Adipocyte (in vitro differentiated cells): Measurements from ENCODE around the gene STOX1.
"Not testable (repeated sequence)": the region's sequence is repeated elsewhere in the genome, so short reads cannot be mapped to it uniquely, and the experiment has no call there.

Source experiments
- DNase-seq: peaks from one replicate; pipeline ENCODE4 v3.0.0-alpha.2; 2015; ENCODE audit warnings: low read depth
- H3K27me3 ChIP-seq: replicated peaks from 2 replicates; pipeline ENCODE4 v1.7.0; 2013; ENCODE audit warnings: mild to moderate bottlenecking, low read length, moderate library complexity; ENCODE audit not compliant: control insufficient read depth, insufficient read depth
- H3K36me3 ChIP-seq: 2 replicates; pipeline ENCODE4 v1.7.0; 2013; ENCODE audit warnings: low read length, mild to moderate bottlenecking, moderate library complexity; ENCODE audit not compliant: control insufficient read depth, insufficient read depth, severe bottlenecking
- H3K4me1 ChIP-seq: 2 replicates; pipeline ENCODE4 v1.7.0; 2013; ENCODE audit warnings: mild to moderate bottlenecking, low read length, moderate library complexity; ENCODE audit not compliant: control insufficient read depth, insufficient read depth
- H3K4me3 ChIP-seq: 2 replicates; pipeline ENCODE4 v1.7.0; 2013; ENCODE audit warnings: mild to moderate bottlenecking, low read length, moderate library complexity
- H3K9ac ChIP-seq: 2 replicates; pipeline ENCODE4 v1.7.0; 2013; ENCODE audit warnings: mild to moderate bottlenecking, low read length, moderate library complexity
- H3K9me3 ChIP-seq: 2 replicates; pipeline ENCODE4 v1.7.0; 2013; ENCODE audit warnings: mild to moderate bottlenecking, low read length, moderate library complexity; ENCODE audit not compliant: control insufficient read depth

The STOX1 gene

DNA sequence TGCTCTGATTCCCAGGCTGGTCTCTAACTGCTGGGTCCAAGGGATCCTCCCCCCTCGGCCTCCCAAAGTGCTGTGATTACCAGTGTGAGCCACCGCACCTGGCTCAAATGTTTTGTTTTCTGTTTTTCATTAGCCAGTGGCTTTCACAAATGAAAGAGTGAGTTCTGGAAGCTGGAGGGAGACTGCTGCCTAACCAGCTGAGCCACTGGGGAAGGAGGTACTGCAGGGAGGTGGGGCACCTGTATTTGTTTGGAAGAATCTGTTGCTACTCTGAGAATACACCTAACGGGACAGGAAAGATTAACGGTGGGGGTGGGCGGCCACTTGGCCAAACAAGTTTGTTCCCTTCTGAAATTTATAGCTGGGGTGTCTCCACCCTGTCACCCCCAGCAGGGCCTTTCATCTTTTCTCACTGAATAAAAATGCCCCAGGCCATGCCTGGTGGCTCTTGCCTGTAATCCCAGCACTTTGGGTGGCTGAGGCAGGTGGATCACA, 4.7 kb downstream of the STOX1 start:
- H3K36me3 ChIP-seq, result no peaks in the 10 kb centered on the region
- peaks cover 18% of the 10 kb centered on the region for H3K27me3 ChIP-seq
- peaks cover 3% of the 10 kb centered on the region for H3K9me3 ChIP-seq
- H3K4me3 ChIP-seq, result no peak overlapping the region
- H3K4me1 ChIP-seq, result no peaks in the 10 kb centered on the region
- no peak for DNase-seq
- no peak overlapping the region for H3K9ac ChIP-seq

GRCh38 chr10:68832601-68833000, 5.3 kb downstream of the STOX1 start:
- Histone ChIP-seq H3K4me3 (no peak overlapping the region), H3K9ac (no peak overlapping the region), H3K9me3 (peaks cover 3% of the 10 kb centered on the region), H3K27me3 (peaks cover 18% of the 10 kb centered on the region), H3K4me1 (no peaks in the 10 kb centered on the region), H3K36me3 (no peaks in the 10 kb centered on the region)
- no peak for DNase-seq

GRCh38 chr10:68837626-68838322, 10.4 kb downstream of the STOX1 start:
- H3K4me1 ChIP-seq, result no peaks in the 10 kb centered on the region
- H3K27me3 ChIP-seq, result peaks cover 7% of the 10 kb centered on the region
- no peak overlapping the region for H3K4me3 ChIP-seq
- H3K9me3 ChIP-seq, result peaks cover 3% of the 10 kb centered on the region
- H3K9ac ChIP-seq, result no peak overlapping the region
- no peak for DNase-seq
- H3K36me3 ChIP-seq, result no peaks in the 10 kb centered on the region

DNA sequence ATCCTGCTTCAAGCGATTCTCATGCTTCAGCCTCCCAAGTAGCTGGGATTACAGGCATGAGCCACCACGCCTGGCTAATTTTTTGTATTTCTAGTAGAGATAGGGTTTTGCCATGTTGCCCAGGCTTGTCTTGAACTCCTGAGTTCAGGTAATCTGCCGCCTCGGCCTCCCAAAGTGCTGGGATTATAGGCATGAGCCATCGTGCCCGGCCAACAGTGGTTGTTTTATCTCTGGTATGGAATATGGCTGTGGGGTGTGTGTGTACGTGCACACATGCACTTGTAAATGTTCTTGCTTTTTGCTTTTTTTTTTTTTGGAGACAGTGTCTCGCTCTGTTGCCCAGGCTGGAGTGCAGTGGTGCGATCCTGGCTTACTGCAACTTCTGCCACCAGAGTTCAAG, 13.3 kb downstream of the STOX1 start:
- not testable (repeated sequence) for DNase-seq, H3K9ac ChIP-seq

DNA sequence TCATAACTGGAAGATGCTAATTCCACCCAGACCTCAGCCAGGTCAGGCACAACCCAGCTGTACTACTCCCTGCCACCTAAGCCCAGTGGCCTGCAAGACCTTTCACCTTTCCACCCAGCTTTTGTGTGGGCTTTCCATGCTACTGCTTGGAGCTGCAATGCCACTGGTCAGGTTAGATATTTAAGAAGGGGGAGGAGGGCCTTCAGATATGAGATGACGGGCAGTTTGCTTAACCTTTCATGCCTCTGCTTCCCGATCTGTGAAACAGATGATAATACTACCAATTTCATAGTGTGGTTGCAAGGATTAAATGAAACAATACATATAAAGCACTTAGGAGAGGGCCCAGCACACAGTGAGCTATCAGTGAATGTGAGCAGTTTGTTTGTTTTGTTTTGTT, 20.9 kb downstream of the STOX1 start:
- Histone ChIP-seq H3K27me3 (no peaks in the 10 kb centered on the region), H3K9me3 (no peaks in the 10 kb centered on the region), H3K9ac (no peak overlapping the region), H3K4me1 (no peaks in the 10 kb centered on the region), H3K4me3 (no peak overlapping the region), H3K36me3 (no peaks in the 10 kb centered on the region)
- DNase-seq, result no peak

More for the DNA sequence above, 13.3 kb downstream of the STOX1 start:
- H3K36me3 ChIP-seq, H3K4me3 ChIP-seq, H3K27me3 ChIP-seq, H3K4me1 ChIP-seq, H3K9me3 ChIP-seq: not testable (repeated sequence)

DNA sequence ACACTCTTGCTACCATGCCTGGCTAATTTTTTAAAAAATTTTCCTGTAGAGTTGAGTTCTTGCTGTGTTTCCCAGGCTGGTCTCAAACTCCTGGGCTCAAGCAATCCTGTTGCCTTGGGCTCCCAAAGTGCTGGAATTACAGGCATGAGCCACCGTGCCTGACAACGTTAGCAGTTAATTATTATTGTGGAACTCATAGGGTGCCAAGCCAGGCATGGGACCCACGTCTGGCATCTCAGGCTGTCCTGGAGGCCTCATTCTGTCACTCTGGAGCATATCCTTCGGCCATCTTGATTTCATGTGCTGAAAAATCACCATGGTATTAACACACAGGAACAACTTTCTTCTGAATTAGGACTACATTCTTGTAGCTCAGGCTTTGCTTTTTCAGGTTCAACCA, 21.5 kb downstream of the STOX1 start:
- Histone ChIP-seq H3K9ac (no peak overlapping the region), H3K27me3 (no peaks in the 10 kb centered on the region), H3K9me3 (no peaks in the 10 kb centered on the region), H3K4me3 (no peak overlapping the region), H3K36me3 (no peaks in the 10 kb centered on the region), H3K4me1 (no peaks in the 10 kb centered on the region)
- no peak for DNase-seq

DNA sequence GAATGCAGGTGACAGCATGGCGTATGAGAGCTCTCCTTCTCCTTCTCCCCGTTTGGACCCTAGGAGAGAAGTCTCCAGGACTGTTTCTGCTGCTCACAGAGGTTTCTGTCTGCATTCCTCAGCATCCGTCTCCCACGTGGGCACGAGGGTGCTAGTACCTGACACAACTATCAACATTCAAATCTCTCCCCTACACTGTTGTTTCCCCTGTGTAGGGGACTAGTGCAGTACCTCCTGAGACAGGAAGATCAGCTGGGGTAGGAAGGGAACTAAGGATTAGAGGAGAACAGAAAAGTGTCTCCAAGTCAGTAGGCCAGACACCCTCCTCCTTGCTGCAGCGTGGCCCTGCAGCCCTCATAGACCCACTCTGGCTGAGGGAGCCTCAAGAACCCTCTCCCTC, 29.0 kb downstream of the STOX1 start:
- Histone ChIP-seq H3K9me3 (peaks cover 10% of the 10 kb centered on the region), H3K27me3 (peaks cover 8% of the 10 kb centered on the region), H3K36me3 (no peaks in the 10 kb centered on the region), H3K4me1 (no peaks in the 10 kb centered on the region), H3K9ac (no peak overlapping the region), H3K4me3 (no peak overlapping the region)
- DNase-seq, result no peak

GRCh38 chr10:68857005-68857404, 29.7 kb downstream of the STOX1 start:
- peaks cover 8% of the 10 kb centered on the region for H3K27me3 ChIP-seq
- H3K4me3 ChIP-seq, result no peak overlapping the region
- no peak overlapping the region for H3K9ac ChIP-seq
- no peak for DNase-seq
- no peaks in the 10 kb centered on the region for H3K36me3 ChIP-seq
- no peaks in the 10 kb centered on the region for H3K4me1 ChIP-seq
- peaks cover 16% of the 10 kb centered on the region for H3K9me3 ChIP-seq

DNA sequence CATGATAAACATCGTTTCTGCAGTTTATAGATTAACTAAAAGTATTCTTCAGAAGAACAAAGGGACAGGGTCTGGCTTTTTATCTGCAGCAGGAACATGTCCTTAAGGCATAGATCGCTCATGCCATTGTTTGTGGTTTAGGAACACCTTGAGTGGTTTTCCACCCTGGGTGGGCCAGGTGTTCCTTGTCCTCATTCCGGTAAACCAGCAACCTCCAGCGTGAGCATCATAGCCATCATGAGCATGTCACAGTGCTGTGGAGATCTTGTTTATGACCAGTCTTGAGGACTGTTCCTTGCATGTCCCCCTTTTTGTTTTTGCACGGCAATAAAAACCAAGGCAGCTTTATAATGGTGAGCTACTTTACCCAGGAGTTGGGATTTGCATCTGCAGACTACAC, 33.9 kb downstream of the STOX1 start:
- Histone ChIP-seq H3K36me3 (no peaks in the 10 kb centered on the region), H3K9me3 (peaks cover 18% of the 10 kb centered on the region), H3K4me3 (peak overlapping the region; percentile 27), H3K27me3 (peaks cover 8% of the 10 kb centered on the region), H3K4me1 (no peaks in the 10 kb centered on the region), H3K9ac (no peak overlapping the region)
- no peak for DNase-seq

- Histone ChIP-seq H3K9ac (no peak overlapping the region), H3K4me1 (peaks cover 9% of the 10 kb centered on the region), H3K27me3 (no peaks in the 10 kb centered on the region), H3K36me3 (no peaks in the 10 kb centered on the region), H3K4me3 (no peak overlapping the region), H3K9me3 (peaks cover 26% of the 10 kb centered on the region)
- no peak for DNase-seq
Measured at GRCh38 chr10:68864611-68865010, 37.3 kb downstream of the STOX1 start.

- H3K4me1 ChIP-seq, result peaks cover 41% of the 10 kb centered on the region
- not testable (repeated sequence) for H3K9ac ChIP-seq, H3K4me3 ChIP-seq, H3K36me3 ChIP-seq, H3K27me3 ChIP-seq, H3K9me3 ChIP-seq, DNase-seq
Measured at GRCh38 chr10:68868173-68868572, 40.8 kb downstream of the STOX1 start.

DNA sequence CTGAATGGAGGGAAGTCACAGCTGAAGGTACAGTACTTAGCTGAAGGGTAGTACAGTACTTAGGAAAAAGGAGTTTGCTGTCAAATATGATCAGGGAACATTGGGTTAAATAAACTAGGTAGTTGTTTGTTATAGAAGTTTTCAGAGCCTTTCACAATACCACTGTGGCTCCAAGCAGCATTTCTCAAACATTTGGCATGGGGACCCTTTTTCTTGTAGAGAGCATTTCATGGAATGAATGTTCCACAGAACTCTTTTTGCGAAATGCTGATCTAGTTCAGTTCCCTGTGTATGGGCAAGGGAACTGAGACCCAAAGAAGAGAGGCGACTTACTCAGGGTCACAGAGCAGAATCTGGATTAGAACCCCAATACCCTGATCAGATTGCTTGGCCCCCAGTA, 42.3 kb downstream of the STOX1 start:
- H3K4me1 ChIP-seq, result peaks cover 41% of the 10 kb centered on the region
- H3K9me3 ChIP-seq, result peaks cover 8% of the 10 kb centered on the region
- H3K9ac ChIP-seq, result peak overlapping the region; percentile 24
- no peaks in the 10 kb centered on the region for H3K36me3 ChIP-seq
- peak overlapping the region; percentile 0 for H3K4me3 ChIP-seq
- H3K27me3 ChIP-seq, result no peaks in the 10 kb centered on the region
- peak; percentile 83 for DNase-seq
